ENCODE results near the gene GOLT1B. TPM values are rescaled to one million over a fixed set of nuclear protein-coding genes. Genes with fewer than 3 reads are reported as not detected.

Gene GOLT1B
- total and polyA plus RNA-seq, 2 of the 8 experiments (the other 6 are each of a cell fraction or from before 2014, with no cell fraction given) = 18.3 to 38.3 TPM

- no peaks in the 10 kb centered on the region for H3K27me3 ChIP-seq (replicated peaks in 1 of 4; ENCODE audit: control insufficient read depth in 3 of 4, extremely low read depth in 1 of 4, insufficient read depth in 3 of 4, low read length in 3 of 4)
- no peaks in the 10 kb centered on the region for H3K4me1 ChIP-seq (replicated peaks in 1 of 4; ENCODE audit: control insufficient read depth in 3 of 4, insufficient read depth in 4 of 4, low read length in 3 of 4)
- H3K36me3 ChIP-seq (ENCODE audit: control insufficient read depth in 2 of 4, insufficient read depth in 4 of 4, low read length in 3 of 4) = peaks cover 0 to 50% (median 11%) of the 10 kb centered on the region in 4 experiments; a peak in 5 of 8 replicates
- no peak overlapping the region for H3K9ac ChIP-seq (replicated peaks in 1 of 4; ENCODE audit: extremely low read depth in 1 of 4, low read depth in 3 of 4, low read length in 3 of 4)
- no peak overlapping the region for H4K91ac ChIP-seq (replicated peaks; ENCODE audit: insufficient read length, low read length)
- no peaks in the 10 kb centered on the region for H3K23me2 ChIP-seq (ENCODE audit: low read depth, low read length)
- H3K4me3 ChIP-seq (ENCODE audit: extremely low read depth in 1 of 4, insufficient read depth in 2 of 4, low read depth in 3 of 4, low read length in 4 of 4) = no peak overlapping the region
- no peak overlapping the region for H4K5ac ChIP-seq (ENCODE audit: insufficient read length, low read depth, low read length)
- DNase-seq (ENCODE audit: low read depth in 1 of 2, low spot score in 2 of 2) = no peak
- H3K56ac ChIP-seq (replicated peaks; ENCODE audit: insufficient read length, low read depth, low read length) = no peak overlapping the region
- FAIRE-seq = no peak
- WGBS, 2 experiments (ENCODE audit: extremely low coverage in 1 of 2, insufficient coverage in 1 of 2, insufficient read length in 1 of 2, insufficient replicate concordance in 2 of 2, low coverage in 1 of 2, low lambda C conversion rate in 2 of 2, missing lambda C conversion rate in 1 of 2) = 91% methylated on average over 7 of the region's 7 CpGs; no CpG with 5 or more reads in 1 of the 2 experiments
- H4K20me1 ChIP-seq (replicated peaks in 1 of 2; ENCODE audit: control insufficient read depth in 1 of 2, insufficient read depth in 2 of 2, low read length in 2 of 2) = peaks cover 0 to 2% of the 10 kb centered on the region in 2 experiments
- H3K79me1 ChIP-seq (ENCODE audit: low read depth, low read length) = no peaks in the 10 kb centered on the region
- H3K9me3 ChIP-seq (ENCODE audit: insufficient read depth in 2 of 2, low read depth in 1 of 2, low read length in 1 of 2) = no peaks in the 10 kb centered on the region
- H2BK5ac ChIP-seq (ENCODE audit: low read depth, low read length) = no peak overlapping the region
- H2BK120ac ChIP-seq (replicated peaks; ENCODE audit: low read depth, low read length) = no peak overlapping the region
- no peak overlapping the region for H3K18ac ChIP-seq (ENCODE audit: extremely low read depth, low read length)
- no peak overlapping the region for H3K27ac ChIP-seq (ENCODE audit: low read depth, low read length)
- H2BK20ac ChIP-seq (ENCODE audit: low read length) = no peak overlapping the region
- CTCF ChIA-PET (ENCODE audit: partially characterized antibody) = interaction anchor here (0.7 kb wide), 1 partner anchor 21 kb away, joined by 3 read pairs; no protein-coding TSS in a partner anchor
- H3K14ac ChIP-seq (ENCODE audit: insufficient read length) = no peak overlapping the region
- H3K4ac ChIP-seq (replicated peaks; ENCODE audit: insufficient read length, low read depth, low read length) = no peak overlapping the region
- H3K23ac ChIP-seq (ENCODE audit: insufficient read length) = no peak overlapping the region
- no peak overlapping the region for H2BK15ac ChIP-seq (ENCODE audit: low read length)
- no peak overlapping the region for H2BK12ac ChIP-seq (ENCODE audit: low read depth, low read length)
- H2AK5ac ChIP-seq (ENCODE audit: low read depth, low read length) = no peak overlapping the region
- H3K79me2 ChIP-seq (ENCODE audit: control insufficient read depth in 1 of 2, insufficient read depth in 2 of 2, low read length in 2 of 2) = no peaks in the 10 kb centered on the region
- POLR2A ChIA-PET (ENCODE audit: partially characterized antibody) = no interaction called here
- no peak overlapping the region for H2AFZ ChIP-seq (ENCODE audit: low read length)
- no peak overlapping the region for H4K8ac ChIP-seq (ENCODE audit: extremely low read depth, insufficient read depth, low read length)
- no peak overlapping the region for H3K4me2 ChIP-seq (ENCODE audit: insufficient read depth in 1 of 2, low read depth in 2 of 2, low read length in 2 of 2)
- TF ChIP-seq JUN (IDR thresholded peaks at IDR 0.05; ENCODE audit: low read depth, low read length) (no peak), KDM4A (IDR thresholded peaks at IDR 0.05; ENCODE audit: low read depth, low read length, severe bottlenecking) (no peak), SAP30 (IDR thresholded peaks at IDR 0.05; ENCODE audit: insufficient read depth, insufficient replicate concordance, low read length) (no peak), ZNF274 (IDR thresholded peaks at IDR 0.05; ENCODE audit: borderline replicate concordance, extremely low read depth, low read length) (no peak), TAF1 (IDR thresholded peaks at IDR 0.05; ENCODE audit: low read depth, low read length) (no peak), GABPA (IDR thresholded peaks at IDR 0.05; ENCODE audit: borderline replicate concordance, insufficient read depth, low read length) (no peak), TAF7 (optimal IDR thresholded peaks at IDR 0.05; ENCODE audit: borderline replicate concordance, low read depth, low read length) (no peak), RXRA (IDR thresholded peaks at IDR 0.05; ENCODE audit: insufficient read depth, low read depth, low read length) (no peak), NRF1 (IDR thresholded peaks at IDR 0.05; ENCODE audit: low read depth, low read length) (no peak)
Observed at GRCh38 chr12:21472197-21472823, 29.3 kb upstream of the GOLT1B start.

All from H1 (cell line).